GM21360 (cell line): ENCODE results near the gene NLN.
"Not testable (repeated sequence)": the region's sequence is repeated elsewhere in the genome, so short reads cannot be mapped to it uniquely, and the experiment has no call there.

ENCODE experiments used
- ATAC-seq: cut with Tn5 transposase; IDR thresholded peaks from one replicate; pipeline ENCODE4 v1.9.1; 2021; ENCODE audit warnings: mild to moderate bottlenecking, moderate library complexity; ENCODE audit not compliant: unreplicated experiment

Gene NLN

DNA sequence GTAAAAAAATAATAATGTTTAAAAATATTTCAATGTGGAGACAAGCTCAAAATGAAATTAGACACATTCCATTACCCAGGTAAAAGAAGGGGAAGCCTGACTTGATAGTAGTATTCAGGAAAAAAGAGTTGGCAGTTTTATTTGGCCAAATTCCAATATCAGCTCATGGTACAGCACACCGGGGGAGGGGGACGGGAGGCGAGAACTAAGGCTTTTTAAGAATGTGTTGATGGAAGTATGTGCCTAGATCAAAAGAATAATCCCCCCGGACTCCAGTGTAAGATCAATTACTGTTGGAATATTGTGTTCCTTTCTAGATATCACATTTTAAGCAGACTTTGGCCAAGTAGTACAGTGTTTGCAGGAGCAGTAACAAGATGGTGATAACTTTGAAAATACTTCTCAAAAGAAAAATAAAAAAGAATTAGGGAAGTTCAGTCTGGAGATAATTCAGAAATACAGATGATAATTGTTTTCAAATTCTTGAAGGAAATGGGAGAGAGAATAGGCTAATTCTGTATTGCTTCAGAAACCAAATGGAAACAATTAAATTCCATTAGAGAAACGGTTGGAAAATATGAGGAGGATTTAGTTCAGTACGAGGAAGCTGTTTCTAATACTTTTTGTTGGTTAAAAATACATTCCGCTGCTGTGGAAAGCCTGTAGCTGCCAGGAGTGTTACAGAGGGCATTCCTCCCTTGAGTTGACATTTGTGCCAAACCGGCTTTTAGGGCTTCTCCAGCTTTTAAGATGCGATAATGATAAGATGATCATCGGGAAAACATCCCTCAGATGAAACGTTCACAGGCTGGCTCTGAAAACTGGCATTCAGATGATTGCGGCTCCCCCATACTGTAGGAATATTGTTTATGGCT, 106.3 kb downstream of the NLN start:
- ATAC-seq, result no peak

DNA sequence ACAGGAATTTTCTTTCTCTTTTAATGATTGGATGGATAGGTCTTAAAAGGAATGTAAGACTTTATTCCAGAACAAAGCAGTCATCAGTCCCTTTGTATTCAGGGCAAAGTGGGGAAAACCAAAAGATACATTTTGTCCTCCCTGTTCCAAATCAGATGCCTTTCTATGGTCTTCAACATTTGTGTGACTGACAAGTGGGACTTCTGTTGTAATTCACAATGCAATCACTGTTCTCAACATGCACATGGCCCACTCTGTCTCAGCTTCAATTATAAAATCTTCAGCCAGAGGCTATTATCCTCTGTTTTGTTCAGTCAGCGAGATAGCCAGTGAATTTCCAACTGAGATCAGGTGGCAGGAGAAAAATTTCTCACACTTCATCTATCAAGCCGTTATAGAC, 108.9 kb downstream of the NLN start:
- ATAC-seq, result no peak

DNA sequence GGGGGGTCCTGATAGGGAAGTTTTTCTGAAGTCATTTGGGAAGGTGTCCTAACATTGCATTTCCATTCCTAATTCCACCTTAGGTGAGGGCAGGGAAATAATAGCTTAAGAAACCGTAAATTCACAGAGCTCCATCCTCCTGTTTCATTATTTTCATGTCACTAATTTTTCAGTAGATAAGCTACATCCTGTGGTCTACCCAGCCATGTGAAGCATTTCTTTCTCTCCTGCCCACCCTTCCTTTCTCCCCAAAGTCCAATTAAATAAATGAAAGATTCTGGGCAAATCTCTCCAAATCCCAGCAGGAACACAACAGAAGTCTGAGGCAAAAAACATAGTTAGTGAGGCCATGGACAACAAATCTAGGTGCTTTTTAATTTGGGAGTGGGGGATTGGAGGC, 109.3 kb downstream of the NLN start:
- ATAC-seq, result no peak

DNA sequence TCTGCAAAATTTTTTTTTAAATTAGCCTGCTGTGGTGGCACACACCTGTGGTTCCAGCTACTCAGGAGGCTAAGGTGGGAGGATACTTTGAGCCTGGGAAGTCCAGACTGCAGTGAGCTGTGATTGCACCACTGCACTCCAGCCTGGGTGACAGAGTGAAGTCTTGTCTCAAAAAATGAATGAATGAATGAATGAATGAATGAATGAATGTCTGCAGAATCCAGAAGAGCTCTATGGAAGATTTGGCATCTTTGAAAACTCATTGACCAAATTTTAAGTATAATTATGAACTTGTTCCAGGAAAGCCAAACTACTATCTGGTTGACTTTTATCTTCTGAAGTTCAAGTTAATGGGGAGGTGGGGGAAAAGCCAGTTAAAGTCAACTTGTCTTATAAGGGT, 110.1 kb downstream of the NLN start:
- no peak for ATAC-seq

DNA sequence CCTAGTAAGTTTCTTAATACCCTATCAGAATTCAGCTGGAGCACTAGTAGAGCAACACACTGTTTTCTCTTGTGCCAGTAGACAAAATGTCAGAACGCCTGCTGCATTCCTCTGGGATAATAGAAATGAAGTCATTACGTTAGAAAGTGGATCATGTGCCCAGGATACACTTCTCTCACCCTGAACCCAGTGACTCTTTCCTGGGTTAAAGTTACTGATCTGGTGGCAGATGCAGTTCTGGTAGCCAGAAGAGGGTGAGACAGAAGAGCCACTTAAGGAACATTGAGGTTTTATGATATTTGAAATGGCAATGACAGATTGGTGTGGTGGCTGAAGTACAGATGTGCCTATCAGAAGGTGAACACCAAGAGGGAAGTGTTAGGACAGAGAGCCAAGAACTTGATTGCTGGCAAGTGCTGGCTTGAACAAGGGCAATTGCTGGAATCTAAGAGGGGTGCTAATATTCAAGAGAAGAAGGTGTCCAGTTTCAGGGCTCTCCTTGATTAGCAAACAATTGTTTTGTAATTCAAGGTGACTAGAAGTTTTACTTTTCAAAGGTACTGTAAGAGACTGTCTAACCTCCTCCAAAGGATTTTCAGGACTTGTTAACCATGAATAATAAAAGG, 110.7 kb downstream of the NLN start:
- ATAC-seq, result no peak

DNA sequence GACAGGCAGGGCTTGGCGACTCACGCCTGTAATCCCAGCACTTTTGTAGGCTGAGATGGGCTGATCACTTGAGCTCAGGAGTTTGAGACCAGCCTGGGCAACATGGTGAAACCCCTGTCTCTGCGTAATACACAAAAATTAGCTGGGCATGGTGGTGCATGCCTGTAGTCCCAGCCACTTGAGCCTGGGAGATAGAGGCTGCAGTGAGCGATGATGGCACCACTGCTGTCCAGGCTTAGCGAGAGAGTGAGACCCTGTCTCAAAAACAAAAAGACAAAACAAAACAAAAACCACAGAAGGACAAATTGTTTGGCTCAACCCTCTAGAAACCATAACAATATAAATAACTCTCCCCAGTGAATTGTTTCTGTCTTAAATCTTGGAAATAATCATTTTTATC, 111.8 kb downstream of the NLN start:
- no peak for ATAC-seq

DNA sequence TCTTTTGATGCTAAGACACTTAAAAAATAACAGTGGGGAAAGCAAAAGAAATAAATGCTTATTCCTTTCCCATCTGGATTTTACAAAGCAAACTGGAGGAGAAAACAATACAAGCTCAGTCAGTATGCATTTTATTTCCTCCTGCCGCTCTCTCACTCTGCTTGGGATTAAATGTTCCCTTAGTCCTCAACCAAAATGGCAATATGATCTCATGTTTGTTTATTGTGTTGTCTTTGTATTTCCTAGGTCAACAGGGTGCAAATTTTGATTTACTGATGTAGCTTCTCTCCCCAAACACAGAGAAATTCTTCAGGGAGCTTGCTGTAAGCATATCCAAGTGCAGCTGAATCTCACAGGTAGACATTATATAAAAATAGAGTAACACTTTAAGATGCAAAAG, 112.3 kb downstream of the NLN start:
- no peak for ATAC-seq

DNA sequence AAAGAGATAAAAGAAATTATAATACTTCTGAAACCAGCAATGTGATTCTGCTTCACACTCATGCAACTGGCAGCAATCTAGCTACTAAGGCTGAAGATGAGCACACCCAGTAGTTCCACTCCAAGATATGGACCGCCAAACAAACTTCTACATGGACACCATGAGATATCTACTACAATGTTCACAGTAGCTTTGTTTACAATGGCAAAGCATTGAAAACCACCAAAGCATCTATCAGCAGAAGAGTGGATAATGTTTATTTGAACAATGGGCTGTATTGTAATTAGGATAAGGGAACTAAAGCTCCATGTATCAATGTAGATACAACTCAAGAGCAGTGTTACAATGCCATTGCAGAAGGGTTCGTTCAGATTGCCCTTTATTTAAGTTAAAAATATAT, 113.2 kb downstream of the NLN start:
- no peak for ATAC-seq

DNA sequence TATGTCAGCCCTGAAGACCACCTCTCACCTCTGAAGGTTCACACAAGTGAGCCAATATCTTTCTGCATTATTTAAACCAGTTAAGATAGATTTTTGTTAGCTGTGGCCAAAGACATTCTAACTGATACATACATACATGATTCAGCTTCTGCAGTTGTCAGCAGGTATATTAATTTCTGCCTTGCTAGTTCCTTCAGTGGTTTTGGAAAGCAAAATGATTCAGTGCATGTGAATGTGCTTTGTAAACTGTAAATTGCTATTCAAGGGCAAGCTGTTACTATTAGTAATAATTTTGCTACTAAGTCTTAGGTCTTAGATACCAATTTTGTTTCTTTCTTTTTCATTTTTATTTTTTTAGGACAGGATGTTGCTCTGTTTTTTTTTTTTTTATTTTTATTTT, 115.1 kb downstream of the NLN start:
- no peak for ATAC-seq

DNA sequence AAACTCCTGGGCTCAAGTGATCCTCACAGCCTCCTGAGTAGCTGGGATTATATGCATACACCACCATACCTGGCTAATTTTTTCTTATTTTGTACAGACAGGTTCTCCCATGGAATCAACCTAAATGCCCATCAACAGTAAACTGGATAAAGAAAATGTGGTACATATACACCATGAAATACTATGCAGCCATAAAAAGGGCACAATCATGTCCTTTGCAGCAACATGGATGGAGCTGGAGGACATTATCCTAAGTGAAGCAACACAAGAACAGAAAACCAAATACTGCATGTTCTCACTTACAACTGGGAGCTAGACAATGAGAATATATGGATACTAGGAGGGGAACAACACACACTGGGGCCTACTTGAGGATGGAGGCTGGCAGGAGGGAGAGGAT, 117.2 kb downstream of the NLN start:
- not testable (repeated sequence) for ATAC-seq

DNA sequence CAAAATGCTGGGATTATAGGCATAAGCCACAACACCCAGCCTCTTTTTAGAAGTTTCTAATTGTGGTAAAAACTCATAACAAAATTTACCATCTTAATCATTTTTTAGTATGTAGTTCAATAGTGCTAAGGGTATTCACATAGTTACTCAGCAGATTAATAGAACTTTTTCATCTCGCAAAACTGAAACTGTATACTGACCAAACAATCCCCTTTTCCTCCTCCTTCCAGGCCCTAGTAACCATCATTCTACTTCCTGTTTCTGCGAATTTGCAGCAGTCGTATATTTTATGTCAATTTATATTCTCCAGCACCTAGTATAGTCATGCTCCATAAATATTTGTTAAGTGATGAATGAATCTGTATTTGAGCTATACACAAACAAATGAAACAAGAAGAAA, 118.1 kb downstream of the NLN start:
- ATAC-seq, result no peak

DNA sequence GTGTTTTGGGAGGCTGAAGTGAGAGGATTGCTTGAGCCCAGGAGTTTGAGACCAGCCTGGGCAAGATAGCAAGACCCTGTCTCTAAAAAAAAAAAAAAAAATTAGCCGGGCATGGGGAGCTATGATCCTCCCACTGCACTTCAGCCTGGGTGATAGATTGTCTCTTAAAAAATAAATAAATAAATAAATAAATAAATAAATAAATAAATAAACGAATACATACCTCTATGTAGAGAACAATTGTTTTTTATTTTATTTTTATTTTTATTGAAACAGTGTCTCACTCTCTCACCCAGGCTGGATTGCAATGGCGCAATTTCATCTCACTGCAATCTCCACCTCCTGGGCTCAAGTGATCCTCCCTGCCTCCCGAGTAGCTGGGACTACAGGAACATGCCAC, 122.8 kb downstream of the NLN start:
- ATAC-seq, result not testable (repeated sequence)

DNA sequence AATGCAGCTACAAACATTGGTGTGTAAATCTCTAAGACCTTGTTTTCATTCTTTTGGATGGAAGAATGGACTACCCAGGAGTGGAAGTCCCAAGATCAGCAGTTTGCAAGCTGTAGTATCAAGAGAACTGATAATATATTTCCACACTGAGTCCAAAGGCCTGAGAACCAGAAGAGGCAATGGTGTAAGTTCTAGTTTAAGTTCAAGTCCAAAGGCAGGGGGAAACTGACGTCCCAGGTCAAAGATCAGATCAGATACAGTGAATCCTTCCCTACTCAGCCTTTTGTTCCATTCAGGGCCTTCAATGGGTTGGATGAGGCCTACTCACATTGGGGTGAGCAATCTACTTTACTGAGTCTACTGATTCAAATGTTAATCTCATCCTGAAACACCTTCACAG, 124.1 kb downstream of the NLN start:
- no peak for ATAC-seq

DNA sequence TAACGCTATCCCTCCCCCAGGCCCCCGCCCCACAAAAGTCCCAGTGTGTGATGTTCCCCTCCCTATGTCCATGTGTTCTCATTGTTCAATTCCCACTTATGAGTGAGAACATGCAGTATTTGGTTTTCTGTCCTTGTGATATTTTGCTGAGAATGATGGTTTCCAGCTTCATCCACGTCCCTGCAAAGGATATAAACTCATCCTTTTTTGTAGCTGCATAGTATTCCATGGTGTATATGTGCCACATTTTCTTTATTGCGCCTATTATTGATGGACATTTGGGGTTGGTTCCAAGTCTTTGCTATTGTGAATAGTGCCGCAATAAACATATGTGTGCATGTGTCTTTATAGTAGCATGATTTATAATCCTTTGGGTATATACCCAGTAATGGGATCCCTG, 125.0 kb downstream of the NLN start:
- ATAC-seq, result not testable (repeated sequence)

DNA sequence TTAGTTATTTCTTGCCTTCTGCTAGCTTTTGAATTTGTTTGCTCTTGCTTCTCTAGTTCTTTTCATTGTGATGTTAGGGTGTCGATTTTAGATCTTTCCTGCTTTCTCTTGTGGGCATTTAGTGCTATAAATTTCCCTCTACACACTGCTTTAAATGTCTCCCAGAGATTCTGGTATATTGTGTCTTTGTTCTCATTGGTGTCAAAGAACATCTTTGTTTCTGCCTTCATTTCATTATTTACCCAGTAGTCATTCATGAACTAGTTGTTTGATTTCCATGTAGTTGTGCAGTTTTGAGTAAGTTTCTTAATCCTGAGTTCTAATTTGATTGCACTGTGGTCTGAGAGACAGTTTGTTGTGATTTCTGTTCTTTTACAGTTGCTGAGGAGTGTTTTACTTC, 127.9 kb downstream of the NLN start:
- ATAC-seq, result not testable (repeated sequence)

DNA sequence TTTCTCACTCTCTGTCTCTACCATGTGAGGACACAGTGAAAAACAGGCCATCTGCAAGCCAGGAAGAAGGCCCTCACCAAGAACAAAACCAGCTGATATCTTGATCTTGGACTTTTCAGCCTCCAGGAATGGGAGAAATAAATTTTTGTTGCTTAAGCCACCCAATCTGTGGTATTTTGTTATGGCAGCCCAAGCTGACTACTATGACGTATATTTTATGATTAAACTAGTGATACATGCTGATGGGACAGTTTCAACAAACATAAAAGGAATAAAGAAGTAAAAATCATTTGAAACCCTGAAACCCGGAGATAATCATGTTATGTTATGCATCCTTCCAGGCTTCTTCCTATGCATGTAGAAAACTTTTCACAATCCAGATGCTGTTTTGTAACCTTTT, 132.9 kb downstream of the NLN start:
- ATAC-seq, result no peak

DNA sequence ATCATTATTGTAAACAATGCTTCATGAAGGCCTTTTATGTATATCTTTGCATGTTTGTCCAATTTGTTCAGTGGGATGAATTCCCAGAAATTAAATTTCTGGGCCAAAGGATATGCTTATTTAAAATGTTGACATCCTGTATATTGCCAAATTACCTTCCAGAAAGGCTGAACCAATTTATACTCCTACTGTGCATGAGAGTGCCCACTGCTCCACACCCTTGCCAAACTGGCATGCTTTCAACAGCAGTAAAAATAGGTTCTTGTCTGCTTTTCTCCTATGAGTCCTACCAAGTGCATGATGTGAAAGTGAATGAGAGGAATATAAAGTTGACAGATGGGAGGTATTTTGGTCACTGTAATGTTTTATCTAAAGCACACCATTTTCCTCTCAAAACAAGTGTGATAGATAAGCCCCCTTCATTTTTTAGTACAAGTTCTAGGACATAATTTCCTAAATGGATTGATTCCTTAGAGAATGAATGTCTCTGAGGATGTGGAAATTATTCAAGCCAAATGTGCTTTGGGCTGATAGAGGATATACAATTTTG, 133.8 kb downstream of the NLN start:
- ATAC-seq, result no peak

DNA sequence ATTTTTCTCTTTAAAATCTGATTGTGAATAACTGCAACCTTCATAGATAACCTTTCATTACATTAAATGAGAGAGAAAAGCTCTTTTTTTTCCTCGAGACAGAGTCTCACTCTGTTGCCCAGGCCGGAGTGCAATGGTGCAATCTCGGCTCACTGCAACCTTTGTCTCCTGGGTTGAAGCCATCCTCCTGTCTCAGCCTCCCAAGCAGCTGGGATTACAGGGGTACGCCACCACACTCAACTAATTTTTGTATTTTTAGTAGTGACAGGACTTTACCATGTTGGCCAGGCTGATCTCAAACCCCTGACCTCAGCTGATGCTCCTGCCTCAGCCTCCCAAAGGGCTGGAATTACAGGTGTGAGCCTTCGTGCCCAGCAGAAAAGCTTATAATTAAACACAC, 134.5 kb downstream of the NLN start:
- ATAC-seq, result no peak

DNA sequence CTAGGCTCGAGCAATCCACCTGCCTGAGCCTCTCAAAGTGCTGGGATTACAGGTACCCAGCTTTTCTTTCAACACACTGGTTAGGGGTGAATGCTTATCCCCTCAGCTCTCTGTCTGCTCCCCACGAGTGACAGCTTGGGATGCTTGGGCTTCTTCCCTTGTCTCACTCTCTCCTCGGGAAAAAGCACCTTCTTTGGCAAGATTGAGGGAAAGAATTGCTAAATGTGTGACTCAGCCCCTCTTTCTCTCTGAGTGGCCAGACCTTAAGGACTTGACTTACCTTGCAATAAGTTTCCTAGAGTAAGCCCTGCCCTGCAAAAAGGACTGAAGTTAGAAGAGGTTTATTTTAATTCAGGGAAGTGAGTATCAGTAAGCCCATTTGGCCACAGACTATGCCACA, 136.3 kb downstream of the NLN start:
- no peak for ATAC-seq

DNA sequence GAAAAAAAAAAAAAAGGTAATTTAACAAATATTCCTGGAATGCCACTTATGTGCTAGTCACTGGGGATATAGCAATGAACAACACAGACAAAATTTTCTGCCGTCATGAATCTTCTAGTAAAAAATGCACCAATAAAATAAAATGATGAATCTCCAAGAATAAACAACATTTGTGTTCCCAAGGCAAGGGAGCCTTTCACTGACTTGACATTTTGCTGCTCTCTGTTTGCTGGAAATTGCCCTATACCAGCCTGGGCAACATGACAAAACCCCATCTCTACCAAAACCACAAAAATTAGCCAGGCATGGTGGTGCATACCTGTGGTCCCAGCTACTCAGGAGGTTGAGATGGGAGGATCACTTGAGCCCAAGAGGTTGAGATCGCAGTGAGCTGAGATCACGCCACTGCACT, 139.8 kb downstream of the NLN start:
- no peak for ATAC-seq

DNA sequence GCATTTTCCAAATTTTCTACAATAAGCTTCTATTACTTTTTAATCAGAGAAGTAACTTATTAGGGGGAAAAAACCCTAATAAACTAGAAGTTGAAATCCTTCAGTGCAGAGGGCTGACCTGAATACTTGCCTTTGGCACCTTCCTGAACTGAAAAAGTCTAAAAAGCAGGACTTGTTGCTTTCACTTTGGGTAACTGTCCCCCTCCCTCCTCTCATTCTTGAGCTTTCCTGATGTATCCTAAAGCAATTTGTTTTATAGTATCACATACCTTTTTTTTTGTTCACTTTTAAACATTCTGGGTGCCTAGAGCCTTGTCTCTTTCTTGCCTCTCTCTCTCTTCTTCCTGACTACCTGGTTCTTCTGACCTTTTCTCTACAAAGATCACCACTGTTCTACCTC, 140.4 kb downstream of the NLN start:
- no peak for ATAC-seq

DNA sequence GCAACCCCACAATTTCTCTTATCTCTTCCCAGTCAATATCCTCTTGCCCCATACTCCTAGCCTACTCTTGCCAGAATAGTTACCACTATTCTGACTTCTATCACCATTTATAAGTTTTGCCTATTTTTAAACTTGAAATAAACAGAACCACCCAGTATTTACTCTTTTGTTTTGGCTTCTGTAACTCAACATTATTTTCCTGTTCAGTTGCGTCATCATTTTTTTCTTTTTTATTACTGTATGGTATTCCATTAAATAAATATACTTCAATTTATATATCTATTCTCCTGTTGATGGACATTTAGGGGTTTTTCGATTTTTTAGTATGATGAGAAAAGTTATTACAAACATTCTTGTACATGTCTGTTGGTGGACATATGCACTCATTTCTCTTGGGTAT, 141.7 kb downstream of the NLN start:
- ATAC-seq, result no peak
